ENCODE data around the gene MROH7.

Gene MROH7

GRCh38 chr1:54757833-54758232, 116.2 kb downstream of the MROH7 start:
- H3K36me3 Mint-ChIP-seq (ENCODE audit: low read depth) = peaks cover 15% of the 10 kb centered on the region
- no peaks in the 10 kb centered on the region for H3K27me3 Mint-ChIP-seq (ENCODE audit: low read depth, poor library complexity)
- H3K9me3 Mint-ChIP-seq = no peaks in the 10 kb centered on the region
- H3K27ac Mint-ChIP-seq = no peak overlapping the region
- H3K4me3 Mint-ChIP-seq = no peak overlapping the region
- H3K4me1 Mint-ChIP-seq = peaks cover 8% of the 10 kb centered on the region
- DNase-seq = no peak
- no peak for TF ChIP-seq CTCF (IDR thresholded peaks at IDR 0.05)

- TF ChIP-seq CTCF (IDR thresholded peaks at IDR 0.05) = no peak
- Mint-ChIP-seq H3K27me3 (ENCODE audit: low read depth, poor library complexity) (no peaks in the 10 kb centered on the region), H3K36me3 (ENCODE audit: low read depth) (peaks cover 15% of the 10 kb centered on the region), H3K4me1 (peaks cover 18% of the 10 kb centered on the region), H3K9me3 (no peaks in the 10 kb centered on the region), H3K27ac (no peak overlapping the region), H3K4me3 (no peak overlapping the region)
- no peak for DNase-seq
Observed at GRCh38 chr1:54758678-54759348, 117.2 kb downstream of the MROH7 start.

All from nephron progenitor cell (in vitro differentiated cells).